GM19351 (cell line): ENCODE data around the gene TTPAL.

Experiments used
- ATAC-seq: cut with Tn5 transposase; IDR thresholded peaks from one replicate; pipeline ENCODE4 v1.9.1; 2021; ENCODE audit warnings: mild to moderate bottlenecking, moderate library complexity; ENCODE audit not compliant: unreplicated experiment

TTPAL gene

DNA sequence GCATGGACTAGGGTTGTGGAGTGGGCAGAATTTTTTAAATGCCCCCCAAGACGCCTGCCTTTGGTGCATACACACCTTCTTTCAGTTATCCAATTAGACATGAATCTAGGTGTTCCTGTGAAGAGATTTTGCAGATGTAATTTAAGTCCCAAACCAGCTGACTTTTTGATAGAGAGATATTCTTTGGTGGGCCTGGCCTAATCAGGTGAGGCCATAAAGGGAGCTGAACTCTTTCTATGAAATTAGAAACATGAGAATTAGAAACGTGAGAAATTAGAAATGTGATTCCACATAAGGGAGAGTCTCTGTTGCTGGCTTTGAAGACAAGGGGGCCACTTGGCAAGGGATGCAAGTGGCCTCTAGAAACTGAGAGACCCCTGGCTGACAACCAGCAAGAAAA, 36.4 kb upstream of the TTPAL start:
- ATAC-seq, result no peak

- no peak for ATAC-seq
Measured at GRCh38 chr20:44442298-44443070, 33.2 kb upstream of the TTPAL start.

DNA sequence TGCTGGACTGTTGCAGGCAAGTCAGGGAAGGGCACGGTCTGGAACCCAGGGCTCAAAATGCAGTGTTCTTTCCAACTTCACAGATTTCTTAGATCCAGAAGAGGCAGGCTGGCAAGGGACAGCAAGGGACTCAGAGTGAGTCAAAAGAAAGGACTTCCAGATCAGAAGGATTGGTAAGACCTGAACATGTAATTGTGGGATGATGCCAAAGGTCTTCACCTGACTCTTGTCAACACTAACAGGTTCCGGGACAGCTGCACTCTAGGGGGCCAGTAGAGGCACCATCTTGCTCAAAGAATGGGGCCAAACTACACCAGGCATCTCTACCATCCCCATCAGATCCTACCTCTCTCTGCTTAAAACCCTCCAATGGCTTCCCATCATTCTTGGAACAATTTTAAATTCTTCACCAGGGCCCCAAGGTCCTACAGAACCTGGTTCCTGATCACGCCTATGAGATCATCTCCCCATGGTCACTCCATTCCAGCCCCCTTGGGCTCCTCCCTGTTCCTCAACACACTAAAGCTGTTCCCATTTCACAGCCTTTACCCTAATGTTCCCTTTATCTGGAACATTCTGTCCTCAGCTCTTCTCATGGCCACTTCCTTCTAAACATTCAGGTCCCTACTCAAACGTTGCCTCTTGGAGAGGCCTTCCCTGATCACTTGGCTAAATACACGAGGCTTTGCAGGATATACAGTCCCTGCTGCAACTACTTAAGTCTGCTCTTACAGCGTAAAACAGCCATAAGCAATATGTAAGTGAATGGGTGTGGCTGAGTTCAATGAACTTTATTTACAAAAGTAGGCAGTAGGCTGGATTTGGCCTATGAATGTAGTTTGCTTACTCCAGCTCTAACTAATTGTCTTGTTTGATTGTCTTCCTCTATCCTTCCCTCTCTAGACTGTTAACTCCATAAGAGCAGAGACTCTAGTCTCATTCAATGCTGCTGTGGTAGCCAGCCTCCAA, 29.6 kb upstream of the TTPAL start:
- ATAC-seq, result no peak

GRCh38 chr20:44447827-44448419, 27.8 kb upstream of the TTPAL start:
- ATAC-seq, result no peak

DNA sequence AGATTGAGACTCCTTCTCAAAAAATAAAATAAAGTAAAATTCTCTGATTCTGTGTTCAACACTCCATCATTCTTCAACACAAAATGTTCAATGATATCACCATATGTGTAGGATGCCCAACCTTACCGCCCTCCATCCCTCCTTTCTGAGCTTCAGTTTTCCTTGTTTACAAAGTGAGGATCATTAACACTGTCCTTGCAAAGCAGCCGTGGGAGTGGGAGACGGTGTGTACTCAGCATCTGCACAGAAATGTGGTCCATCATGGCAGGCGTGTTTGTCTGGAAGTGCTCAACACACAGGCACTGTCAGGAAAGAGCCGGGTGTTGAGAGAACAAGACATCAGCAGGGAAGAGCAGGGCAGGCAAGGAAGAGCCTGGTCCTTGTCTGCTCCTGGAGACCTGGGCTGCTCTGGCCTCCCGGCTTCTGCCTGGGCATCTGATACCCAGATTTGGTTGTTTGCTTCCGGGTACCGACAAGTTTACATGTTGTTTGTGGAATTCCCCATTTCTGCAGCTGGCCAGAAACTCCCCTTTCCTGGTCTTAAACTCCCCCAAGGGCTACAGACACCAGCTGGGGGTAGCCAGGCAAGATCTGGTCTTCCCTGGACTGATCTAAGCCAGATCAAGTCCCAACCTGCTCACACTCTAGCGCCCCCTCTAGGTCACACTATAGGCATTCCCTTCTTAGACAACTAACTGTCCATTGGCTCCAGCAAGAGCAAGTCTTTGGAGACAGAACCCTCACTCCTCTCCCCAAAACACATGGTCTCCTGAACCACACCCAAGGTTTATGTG, 26.7 kb upstream of the TTPAL start:
- no peak for ATAC-seq

GRCh38 chr20:44449864-44450263, 25.8 kb upstream of the TTPAL start:
- no peak for ATAC-seq

- no peak for ATAC-seq
Measured at GRCh38 chr20:44450281-44450889, 25.3 kb upstream of the TTPAL start.

GRCh38 chr20:44450903-44451450, 24.7 kb upstream of the TTPAL start:
- no peak for ATAC-seq

DNA sequence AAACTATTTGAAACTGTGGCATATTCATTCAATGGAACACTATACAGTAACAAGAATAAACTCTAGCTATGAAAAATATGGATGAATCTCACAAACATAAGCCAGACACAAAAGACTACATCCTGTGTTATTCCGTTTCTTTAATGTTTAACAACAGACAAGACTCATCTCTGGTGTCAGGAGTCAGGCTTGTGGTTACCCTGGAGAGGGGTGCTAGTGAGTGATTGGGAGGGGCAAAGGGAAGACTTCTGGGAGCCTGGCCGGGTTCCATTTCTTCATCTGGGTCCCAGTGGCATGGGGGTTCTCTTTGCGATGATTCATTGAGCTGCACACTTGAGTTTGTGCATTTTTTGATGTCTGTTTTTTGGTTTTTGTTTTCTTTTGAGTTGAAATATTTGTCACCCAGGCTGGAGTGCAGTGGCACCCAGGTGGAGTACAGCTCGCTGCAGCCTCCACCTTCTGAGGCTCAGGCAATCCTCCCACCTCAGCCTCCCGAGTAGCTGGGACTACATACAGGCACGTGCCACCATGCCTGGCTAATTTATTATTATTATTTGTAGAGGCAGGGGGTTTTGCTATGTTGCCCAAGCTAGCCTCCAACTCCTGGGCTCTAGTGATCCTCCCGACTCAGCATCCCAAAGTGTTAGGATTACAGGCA, 21.2 kb upstream of the TTPAL start:
- ATAC-seq, result no peak

DNA sequence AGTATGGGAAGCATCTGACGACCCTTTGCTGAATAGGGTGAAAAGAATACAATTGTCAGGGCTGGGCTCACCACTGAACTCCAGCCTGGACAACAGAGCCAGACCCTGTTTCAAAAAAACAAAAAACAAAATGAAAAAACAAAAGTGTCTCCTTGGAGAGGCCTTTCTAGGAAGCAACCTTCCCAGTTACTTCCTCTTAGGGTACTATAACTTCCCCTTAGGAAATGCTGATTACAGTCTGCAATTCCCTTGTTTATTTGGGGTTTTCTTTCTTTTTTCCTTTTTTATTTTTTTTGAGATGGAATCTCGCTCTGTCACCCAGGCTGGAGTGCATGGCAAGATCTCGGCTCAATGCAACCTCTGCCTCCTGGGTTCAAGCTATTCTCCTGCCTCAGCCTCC, 20.5 kb upstream of the TTPAL start:
- no peak for ATAC-seq

GRCh38 chr20:44456611-44457010, 19.1 kb upstream of the TTPAL start:
- ATAC-seq, result no peak

DNA sequence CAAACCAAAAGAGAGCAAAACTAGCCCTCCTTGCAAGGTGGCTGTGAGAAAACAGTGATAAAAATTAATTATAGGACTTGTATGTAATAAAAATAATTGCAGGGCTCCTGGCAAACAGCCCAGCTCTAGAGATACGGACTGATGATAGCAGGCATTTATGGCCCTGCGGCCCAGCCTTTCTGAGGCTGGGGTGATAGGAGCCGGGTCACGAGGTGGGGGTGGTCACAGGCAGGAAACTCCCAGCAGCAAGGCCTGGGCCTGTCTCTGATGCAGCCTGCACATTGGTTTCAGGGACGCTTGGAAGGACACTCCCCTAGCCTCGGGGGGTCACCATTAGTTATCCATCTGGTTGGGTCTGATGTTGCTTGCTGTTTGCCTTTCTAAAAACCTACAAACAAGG, 18.7 kb upstream of the TTPAL start:
- ATAC-seq, result no peak

GRCh38 chr20:44459271-44459670, 16.4 kb upstream of the TTPAL start:
- ATAC-seq, result no peak

GRCh38 chr20:44460795-44461141, 14.9 kb upstream of the TTPAL start:
- no peak for ATAC-seq

DNA sequence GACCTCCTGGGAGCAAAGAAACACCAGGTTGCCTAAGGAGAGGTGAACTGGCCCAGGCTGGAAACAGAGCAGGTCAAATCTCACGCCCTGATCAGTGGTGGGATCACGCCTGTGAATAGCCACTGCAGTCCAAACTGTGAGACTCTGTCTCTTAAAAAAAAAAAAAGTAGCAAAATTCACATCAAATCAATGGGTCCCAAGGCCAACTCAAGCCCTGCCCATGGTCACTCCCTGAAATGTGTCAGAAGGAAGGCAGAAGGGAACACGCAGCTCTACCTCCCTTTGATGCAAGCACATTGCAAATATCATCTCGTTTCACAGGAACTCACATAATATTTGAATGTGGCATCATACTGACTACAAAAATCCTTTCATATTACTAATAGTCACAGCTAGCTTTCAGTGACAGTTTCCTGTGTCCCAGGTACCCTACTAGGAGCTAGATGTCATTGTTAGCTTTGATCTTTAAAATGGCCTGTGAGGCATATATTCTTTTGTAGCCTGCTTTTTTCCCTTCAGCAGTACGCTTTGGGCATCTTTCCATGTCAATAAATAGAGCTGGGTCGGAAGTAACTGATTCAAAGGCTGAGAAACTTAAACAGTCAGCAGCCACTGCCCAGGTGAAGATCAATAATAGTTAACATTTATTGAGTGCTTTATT, 14.4 kb upstream of the TTPAL start:
- no peak for ATAC-seq

GRCh38 chr20:44461803-44462174, 13.9 kb upstream of the TTPAL start:
- no peak for ATAC-seq

DNA sequence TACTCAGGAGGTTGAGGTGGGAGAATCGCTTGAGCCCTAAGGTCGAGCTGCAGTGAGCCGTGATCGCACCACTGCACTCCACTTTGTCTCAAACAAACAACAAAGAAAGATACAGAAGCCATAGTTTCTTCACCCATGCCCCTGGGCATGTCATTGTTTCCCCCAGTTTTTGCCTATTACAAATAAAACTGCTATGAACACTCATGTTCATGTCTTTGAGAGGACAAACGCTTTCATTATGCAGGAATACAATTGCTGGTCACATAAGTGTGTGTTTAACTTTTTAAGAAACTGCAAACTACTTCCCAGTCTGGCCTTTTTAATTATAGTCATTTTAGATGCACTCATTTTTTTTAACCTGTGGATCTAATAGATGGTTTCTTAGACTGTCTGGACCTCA, 12.2 kb upstream of the TTPAL start:
- ATAC-seq, result no peak

GRCh38 chr20:44464514-44464913, 11.2 kb upstream of the TTPAL start:
- no peak for ATAC-seq

- no peak for ATAC-seq
Measured at GRCh38 chr20:44465001-44465560, 10.6 kb upstream of the TTPAL start.
